ENCODE results near the gene PBLD.
A peak's percentile ranks its signal among the peaks of the same experiment; 100 is the strongest.

- TF ChIP-seq, protein P1, sequence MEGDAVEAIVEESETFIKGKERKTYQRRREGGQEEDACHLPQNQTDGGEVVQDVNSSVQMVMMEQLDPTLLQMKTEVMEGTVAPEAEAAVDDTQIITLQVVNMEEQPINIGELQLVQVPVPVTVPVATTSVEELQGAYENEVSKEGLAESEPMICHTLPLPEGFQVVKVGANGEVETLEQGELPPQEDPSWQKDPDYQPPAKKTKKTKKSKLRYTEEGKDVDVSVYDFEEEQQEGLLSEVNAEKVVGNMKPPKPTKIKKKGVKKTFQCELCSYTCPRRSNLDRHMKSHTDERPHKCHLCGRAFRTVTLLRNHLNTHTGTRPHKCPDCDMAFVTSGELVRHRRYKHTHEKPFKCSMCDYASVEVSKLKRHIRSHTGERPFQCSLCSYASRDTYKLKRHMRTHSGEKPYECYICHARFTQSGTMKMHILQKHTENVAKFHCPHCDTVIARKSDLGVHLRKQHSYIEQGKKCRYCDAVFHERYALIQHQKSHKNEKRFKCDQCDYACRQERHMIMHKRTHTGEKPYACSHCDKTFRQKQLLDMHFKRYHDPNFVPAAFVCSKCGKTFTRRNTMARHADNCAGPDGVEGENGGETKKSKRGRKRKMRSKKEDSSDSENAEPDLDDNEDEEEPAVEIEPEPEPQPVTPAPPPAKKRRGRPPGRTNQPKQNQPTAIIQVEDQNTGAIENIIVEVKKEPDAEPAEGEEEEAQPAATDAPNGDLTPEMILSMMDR (IDR thresholded peaks at IDR 0.05), result peak; percentile 28 to 66 (median 46)
- TF ChIP-seq POLR2A (IDR thresholded peaks at IDR 0.05), result no peak
Measured at GRCh38 chr10:68301790-68302502, 30.8 kb downstream of the PBLD start.

Data from esophagus squamous epithelium (tissue), 4 donors.